HCT116 (cell line): ENCODE data around the gene LAP3. TPM values are rescaled to one million over a fixed set of nuclear protein-coding genes. Genes with fewer than 3 reads are reported as not detected.
"Not testable (repeated sequence)": the region's sequence is repeated elsewhere in the genome, so short reads cannot be mapped to it uniquely, and the experiment has no call there.

Source experiments
- ATAC-seq: fragments of 200-7000 bp; cut with Tn5 transposase; 2 replicates; pipeline ENCODE4 v1.9.1; 2020; ENCODE audit warnings: mild to moderate bottlenecking, moderate library complexity
- BruUV-seq: library from RNA; stranded (reverse); fragments of 400-500 nt; replicated peaks from 2 replicates; lab custom pipeline; 2021; lab: Mats Ljungman, UMichigan
- CTCF ChIA-PET: fragments of 300-600 bp; sonication (Branson Sonifier 250); formaldehyde crosslinking; loops from one replicate; lab custom pipeline; 2021; ENCODE audit warnings: antibody characterized with exemption; lab: Charles Lee
- POLR2A ChIA-PET: fragments of 300-600, 350-600 bp; sonication (Branson Sonifier 250); formaldehyde crosslinking; loops from one replicate; lab custom pipeline; 2021; ENCODE audit warnings: antibody characterized with exemption; lab: Charles Lee
- RAD21 ChIA-PET, 2 experiments: fragments of 300-600 bp; sonication (Branson Sonifier 250); formaldehyde crosslinking; loops; one replicate each; lab custom pipeline; 2023; ENCODE audit warnings: low total read pairs in 2 of 2; ENCODE audit not compliant: uncharacterized antibody in 2 of 2, unreplicated experiment in 2 of 2, low non-redundant PET in 1 of 2; lab: Charles Lee
- DNase-seq: peaks from one replicate; pipeline ENCODE4 v3.0.0-alpha.2; 2010; ENCODE audit warnings: low read depth, low spot score
- H2AFZ ChIP-seq: fragments of 200-600 bp; shearing (Covaris generic), sonication (generic); 2 replicates; pipeline ENCODE4 v1.6.1; 2017; ENCODE audit warnings: low read depth, mixed run types, mixed read lengths, antibody characterized with exemption, low read length; ENCODE audit not compliant: poor library complexity, severe bottlenecking
- H3K27ac ChIP-seq: 2 replicates; pipeline ENCODE4 v1.5.1; 2012; ENCODE audit warnings: low read depth, low read length
- H3K27me3 ChIP-seq: fragments of 200-600 bp; sonication (generic); 2 replicates; pipeline ENCODE4 v1.6.1; 2016; ENCODE audit warnings: mixed run types, low read length, mixed read lengths; ENCODE audit not compliant: insufficient read depth
- H3K36me3 ChIP-seq, 2 experiments: fragments of 200-500 bp in 1 of 2; fragments of 200-600 bp in 1 of 2; sonication (Bioruptor generic) in 1 of 2; sonication (generic) in 1 of 2; 2 replicates each; pipeline versions ENCODE4 v1.5.1 to v1.6.1; 2014 to 2016; ENCODE audit warnings: low read length in 2 of 2, inconsistent platforms in 1 of 2, mixed read lengths in 1 of 2, mixed run types in 1 of 2; ENCODE audit not compliant: insufficient read depth in 2 of 2, control insufficient read depth in 1 of 2
- H3K4me1 ChIP-seq, 2 experiments: fragments of 200-600 bp in 1 of 2; sonication (generic) in 1 of 2; 2 replicates each; pipeline versions ENCODE4 v1.5.1 to v1.6.1; 2012 to 2017; ENCODE audit warnings: low read length in 2 of 2, inconsistent platforms in 1 of 2, mild to moderate bottlenecking in 1 of 2, mixed read lengths in 1 of 2, mixed run types in 1 of 2, moderate library complexity in 1 of 2; ENCODE audit not compliant: insufficient read depth in 2 of 2, control insufficient read depth in 1 of 2
- H3K4me2 ChIP-seq: fragments of 200-600 bp; sonication (generic); 2 replicates; pipeline ENCODE4 v1.6.1; 2017; ENCODE audit warnings: mixed run types, low read length, mixed read lengths
- H3K4me3 ChIP-seq, 2 experiments: fragments of 200-600 bp in 1 of 2; sonication (generic) in 1 of 2; replicated peaks in 1 of 2; 2 replicates each; pipeline ENCODE4 v1.5.1; 2011 to 2016; ENCODE audit warnings: low read length in 2 of 2, control low read depth in 1 of 2, low read depth in 1 of 2, mild to moderate bottlenecking in 1 of 2, mixed read lengths in 1 of 2, mixed run types in 1 of 2
- H3K79me2 ChIP-seq: fragments of 200-600 bp; sonication (generic); 2 replicates; pipeline ENCODE4 v1.6.1; 2017; ENCODE audit warnings: mild to moderate bottlenecking, mixed run types, low read length, moderate library complexity, mixed read lengths; ENCODE audit not compliant: insufficient read depth
- H3K9ac ChIP-seq: fragments of 200-600 bp; sonication (generic); 2 replicates; pipeline ENCODE4 v1.6.1; 2016; ENCODE audit warnings: low read length, mixed read lengths
- H3K9me2 ChIP-seq: fragments of 200-600 bp; sonication (generic), shearing (Covaris generic); 2 replicates; pipeline ENCODE4 v1.6.1; 2017; ENCODE audit warnings: mixed run types, mild to moderate bottlenecking, moderate library complexity; ENCODE audit not compliant: insufficient read depth
- H3K9me3 ChIP-seq, 2 experiments: fragments of 200-500 bp in 1 of 2; fragments of 200-600 bp in 1 of 2; sonication (Bioruptor generic) in 1 of 2; sonication (generic) in 1 of 2; 2 replicates each; pipeline ENCODE4 v1.6.1; 2014 to 2017; ENCODE audit warnings: low read length in 2 of 2, mixed read lengths in 2 of 2, inconsistent platforms in 1 of 2, low read depth in 1 of 2, mild to moderate bottlenecking in 1 of 2, mixed run types in 1 of 2, moderate library complexity in 1 of 2; ENCODE audit not compliant: control insufficient read depth in 1 of 2, insufficient read depth in 1 of 2
- H4K20me1 ChIP-seq: fragments of 200-600 bp; sonication (generic), shearing (Covaris generic); 2 replicates; pipeline ENCODE4 v1.6.1; 2017; ENCODE audit warnings: mixed run types, mild to moderate bottlenecking, moderate library complexity; ENCODE audit not compliant: insufficient read depth
- ATF3 ChIP-seq: IDR thresholded peaks from 2 replicates; pipeline ENCODE4 v1.6.1; 2012
- EGR1 ChIP-seq: IDR thresholded peaks from 2 replicates; pipeline ENCODE4 v1.6.1; 2012; ENCODE audit warnings: low read depth
- RAD21 ChIP-seq: IDR thresholded peaks from 2 replicates; pipeline ENCODE4 v1.6.1; 2012; ENCODE audit warnings: low read depth, mild to moderate bottlenecking
- ZFX ChIP-seq: fragments of 450-650 bp; IDR thresholded peaks from 2 replicates; pipeline ENCODE4 v1.6.1; 2017
- intact Hi-C: fragments of 100-400 bp; cut with micrococcal nuclease; formaldehyde crosslinking; loops from 2 replicates; pipeline ENCODE4 v1.10.0; 2022
- total RNA-seq: library from RNA; stranded (reverse); gene quantifications from one replicate; pipeline ENCODE4 v1.2.1, GENCODE V29; 2021; ENCODE audit not compliant: unreplicated experiment

LAP3 gene
- total RNA-seq, 1 experiment from 2014 or later, result 59.9 TPM

GRCh38 chr4:17574206-17574605 lies 2.8 kb upstream of the LAP3 start (continued):
- TF ChIP-seq RAD21, result no peak
- no peak for TF ChIP-seq EGR1

GRCh38 chr4:17575177-17575576 lies 1.8 kb upstream of the LAP3 start:
- ATAC-seq, H3K9ac ChIP-seq, H3K27ac ChIP-seq, H2AFZ ChIP-seq, H3K9me3 ChIP-seq, intact Hi-C loops, H3K27me3 ChIP-seq, POLR2A ChIA-PET, BruUV-seq, DNase-seq, RAD21 ChIA-PET, H4K20me1 ChIP-seq, H3K36me3 ChIP-seq, H3K4me3 ChIP-seq, CTCF ChIA-PET, H3K4me2 ChIP-seq, H3K9me2 ChIP-seq: not testable (repeated sequence)
- H3K79me2 ChIP-seq, result peaks cover 17% of the 10 kb centered on the region; the same call in 1 of the 2 replicates
- H3K4me1 ChIP-seq, result peaks cover 6 to 18% of the 10 kb centered on the region in 2 experiments; a peak in 3 of 4 replicates

GRCh38 chr4:17577665-17578481 lies 875 bp downstream of the LAP3 start:
- Histone ChIP-seq H2AFZ (no peak overlapping the region), H3K36me3 (peaks cover 14 to 22% of the 10 kb centered on the region in 2 experiments; a peak in 3 of 4 replicates), H3K9me3 (no peaks in the 10 kb centered on the region), H3K4me1 (peaks cover 6 to 18% of the 10 kb centered on the region in 2 experiments; a peak in 3 of 4 replicates), H3K4me2 (peak overlapping the region; percentile 88), H4K20me1 (no peaks in the 10 kb centered on the region), H3K9me2 (no peaks in the 10 kb centered on the region), H3K9ac (peak overlapping the region; percentile 80), H3K27me3 (no peaks in the 10 kb centered on the region), H3K4me3 (peak overlapping the region; percentile 62 to 78), H3K79me2 (peaks cover 17% of the 10 kb centered on the region; the same call in 1 of the 2 replicates), H3K27ac (peak overlapping the region; percentile 76)
- ChIA-PET RAD21 (no interaction called here), CTCF (no interaction called here), POLR2A (interaction anchor here (1.0 kb wide), 1 partner anchor 17 kb away, joined by 3 read pairs; no protein-coding TSS in a partner anchor)
- no peak for DNase-seq
- TSS peak; percentile 68 for BruUV-seq
- ATAC-seq, result peak; percentile 15
- TF ChIP-seq ZFX (peak; percentile 67; the same call in 1 of the 2 replicates), ATF3 (no peak)
- intact Hi-C loops, result loop anchor here (2.0 kb wide), 1 partner anchor 37 kb away; the partner anchor contains the start of gene MED28
